CD4-positive, alpha-beta memory T cell (primary cell): ENCODE results near the gene CAPN14. TPM values are rescaled to one million over a fixed set of nuclear protein-coding genes. Genes with fewer than 3 reads are reported as not detected.

Experiments
- CTCF ChIA-PET: fragments of 350-600 bp; sonication (Branson Sonifier 250); formaldehyde crosslinking; loops from one replicate; lab custom pipeline; 2021; ENCODE audit warnings: inconsistent platforms; ENCODE audit not compliant: partially characterized antibody; lab: Charles Lee
- POLR2A ChIA-PET: fragments of 350-600 bp; sonication (Branson Sonifier 250); formaldehyde crosslinking; loops from one replicate; lab custom pipeline; 2021; ENCODE audit not compliant: partially characterized antibody; lab: Charles Lee
- DNase-seq, 5 donors: peaks; one replicate each; pipeline versions ENCODE4 v3.0.0 to v3.0.0-alpha.2; 2020 to 2022; ENCODE audit warnings: mixed read lengths in 1 of 5
- H3K27ac ChIP-seq: one replicate; pipeline ENCODE4 v1.7.0; 2013; ENCODE audit warnings: low read depth, low read length
- H3K27me3 ChIP-seq: 2 replicates; pipeline ENCODE4 v1.7.0; 2013; ENCODE audit warnings: mild to moderate bottlenecking, low read length, moderate library complexity; ENCODE audit not compliant: insufficient read depth
- H3K36me3 ChIP-seq: 2 replicates; pipeline ENCODE4 v1.7.0; 2013; ENCODE audit warnings: mild to moderate bottlenecking, low read length, moderate library complexity; ENCODE audit not compliant: insufficient read depth
- H3K4me1 ChIP-seq: 2 replicates; pipeline ENCODE4 v1.7.0; 2013; ENCODE audit warnings: mild to moderate bottlenecking, low read length, moderate library complexity; ENCODE audit not compliant: insufficient read depth
- H3K4me3 ChIP-seq, 2 donors: one replicate each; pipeline ENCODE4 v1.7.0; 2013; ENCODE audit warnings: low read length in 2 of 2, mild to moderate bottlenecking in 1 of 2
- H3K9me3 ChIP-seq, 2 donors: one replicate each; pipeline ENCODE4 v1.7.0; 2013; ENCODE audit warnings: low read length in 2 of 2, control low read depth in 1 of 2; ENCODE audit not compliant: control insufficient read depth in 1 of 2
- H3K27ac Mint-ChIP-seq, 7 donors: one replicate each; pipeline ENCODE4 v1.8.0; 2020 to 2021; ENCODE audit warnings: mixed read lengths in 7 of 7, mild to moderate bottlenecking in 6 of 7, inconsistent platforms in 3 of 7, moderate library complexity in 3 of 7
- H3K27me3 Mint-ChIP-seq, 2 donors: one replicate each; pipeline ENCODE4 v1.8.0; 2020 to 2021; ENCODE audit warnings: mixed read lengths in 2 of 2
- H3K36me3 Mint-ChIP-seq, 2 donors: one replicate each; pipeline ENCODE4 v1.8.0; 2020 to 2021; ENCODE audit warnings: mixed read lengths in 2 of 2, inconsistent platforms in 1 of 2, mild to moderate bottlenecking in 1 of 2
- H3K4me1 Mint-ChIP-seq, 4 donors: one replicate each; pipeline ENCODE4 v1.8.0; 2020 to 2021; ENCODE audit warnings: mixed read lengths in 4 of 4, mild to moderate bottlenecking in 1 of 4
- H3K4me3 Mint-ChIP-seq, 8 donors: one replicate each; pipeline ENCODE4 v1.8.0; 2020 to 2021; ENCODE audit warnings: mixed read lengths in 8 of 8, mild to moderate bottlenecking in 7 of 8, moderate library complexity in 6 of 8, inconsistent platforms in 3 of 8
- H3K9me3 Mint-ChIP-seq, 8 donors: one replicate each; pipeline ENCODE4 v1.8.0; 2020 to 2021; ENCODE audit warnings: mixed read lengths in 8 of 8, mild to moderate bottlenecking in 5 of 8, inconsistent platforms in 3 of 8, moderate library complexity in 1 of 8
- intact Hi-C: fragments of 100-400 bp; cut with micrococcal nuclease; formaldehyde crosslinking; loops from one replicate; pipeline ENCODE4 v1.15.1; 2023
- polyA plus RNA-seq, 2 donors: library from polyadenylated mRNA; unstranded; fragments of 300-500 nt; fragmentation: Illumina TruSeq; gene quantifications; one replicate each; pipeline ENCODE4 v1.2.3, GENCODE V29; 2021
- total RNA-seq, 2 experiments: library from RNA; stranded (reverse); gene quantifications; one replicate each; pipeline ENCODE4 v1.2.3, GENCODE V29; 2021

Gene CAPN14
- total and polyA plus RNA-seq, 4 experiments from 2014 or later, result 0.16 to 0.61 (median 0.44) TPM

- peaks cover 4% of the 10 kb centered on the region for H3K27me3 ChIP-seq
- Mint-ChIP-seq H3K27me3 (peaks cover 12 to 27% of the 10 kb centered on the region in 2 donors), H3K27ac (no peak overlapping the region), H3K4me1 (peaks cover 6 to 7% (median 6%) of the 10 kb centered on the region in 4 donors), H3K9me3 (peaks cover 0 to 3% (median 0%) of the 10 kb centered on the region in 8 donors), H3K36me3 (no peaks in the 10 kb centered on the region), H3K4me3 (no peak overlapping the region)
- no peaks in the 10 kb centered on the region for H3K36me3 ChIP-seq
- POLR2A ChIA-PET, result no interaction called here
- H3K9me3 ChIP-seq, result no peaks in the 10 kb centered on the region
- no peak overlapping the region for H3K4me3 ChIP-seq
- CTCF ChIA-PET, result interaction anchor here (2.9 kb wide), 1 partner anchor 10 kb away, joined by 8 read pairs; no protein-coding TSS in a partner anchor
- H3K27ac ChIP-seq, result no peak overlapping the region
- intact Hi-C loops, result no loop called here
- no peak for DNase-seq
- H3K4me1 ChIP-seq, result peaks cover 13% of the 10 kb centered on the region
These were observed 75.8 kb downstream of the CAPN14 start for GRCh38 chr2:31141443-31142085.

- H3K27me3 Mint-ChIP-seq, result peaks cover 25 to 39% of the 10 kb centered on the region in 2 donors
- peaks cover 15% of the 10 kb centered on the region for H3K4me1 ChIP-seq
- DNase-seq, result no peak
- peak overlapping the region in 1 of 8 donors; percentile 39 for H3K4me3 Mint-ChIP-seq
- CTCF ChIA-PET, result no interaction called here
- peaks cover 6 to 11% (median 8%) of the 10 kb centered on the region in 4 donors for H3K4me1 Mint-ChIP-seq
- no peaks in the 10 kb centered on the region for H3K36me3 Mint-ChIP-seq
- no peaks in the 10 kb centered on the region for H3K9me3 ChIP-seq
- POLR2A ChIA-PET, result no interaction called here
- peaks cover 13% of the 10 kb centered on the region for H3K27me3 ChIP-seq
- no peaks in the 10 kb centered on the region for H3K36me3 ChIP-seq
- peaks cover 0 to 3% (median 0%) of the 10 kb centered on the region in 8 donors for H3K9me3 Mint-ChIP-seq
- H3K4me3 ChIP-seq, result no peak overlapping the region
- no peak overlapping the region for H3K27ac ChIP-seq
- intact Hi-C loops, result no loop called here
- H3K27ac Mint-ChIP-seq, result no peak overlapping the region
These were observed 77.2 kb downstream of the CAPN14 start for GRCh38 chr2:31140151-31140550.

- Mint-ChIP-seq H3K36me3 (no peaks in the 10 kb centered on the region), H3K27me3 (peaks cover 30 to 44% of the 10 kb centered on the region in 2 donors), H3K4me1 (peaks cover 6 to 11% (median 8%) of the 10 kb centered on the region in 4 donors), H3K27ac (no peak overlapping the region), H3K9me3 (peaks cover 0 to 3% (median 0%) of the 10 kb centered on the region in 8 donors), H3K4me3 (peak overlapping the region in 2 of 8 donors; percentile 0 to 39)
- no peaks in the 10 kb centered on the region for H3K36me3 ChIP-seq
- peaks cover 15% of the 10 kb centered on the region for H3K4me1 ChIP-seq
- intact Hi-C loops, result no loop called here
- no peak overlapping the region for H3K4me3 ChIP-seq
- H3K27ac ChIP-seq, result no peak overlapping the region
- ChIA-PET CTCF (no interaction called here), POLR2A (no interaction called here)
- H3K9me3 ChIP-seq, result no peaks in the 10 kb centered on the region
- peaks cover 18% of the 10 kb centered on the region for H3K27me3 ChIP-seq
- DNase-seq, result no peak
These were observed 77.6 kb downstream of the CAPN14 start for GRCh38 chr2:31139671-31140070.

- Histone ChIP-seq H3K27me3 (peaks cover 22% of the 10 kb centered on the region), H3K27ac (no peak within 1 kb of the TSS), H3K4me1 (peaks cover 15% of the 10 kb centered on the region), H3K9me3 (no peaks in the 10 kb centered on the region), H3K36me3 (no peaks in the 10 kb centered on the region), H3K4me3 (peak within 1 kb of the TSS in 1 of 2 donors; percentile 28)
- POLR2A ChIA-PET, result interaction anchor here (1.3 kb wide), 1 partner anchor 12 kb away, joined by 3 read pairs; no protein-coding TSS in a partner anchor
- intact Hi-C loops, result no loop called here
- H3K4me1 Mint-ChIP-seq, result peaks cover 6 to 11% (median 8%) of the 10 kb centered on the region in 4 donors
- CTCF ChIA-PET, result interaction anchor here (0.7 kb wide), 1 partner anchor 30 kb away, joined by 3 read pairs; no protein-coding TSS in a partner anchor
- H3K4me3 Mint-ChIP-seq, result peak within 1 kb of the TSS in 7 of 8 donors; percentile 12 to 76 (median 57)
- H3K27me3 Mint-ChIP-seq, result peaks cover 31 to 50% of the 10 kb centered on the region in 2 donors
- H3K36me3 Mint-ChIP-seq, result no peaks in the 10 kb centered on the region
- H3K9me3 Mint-ChIP-seq, result peaks cover 0 to 3% (median 0%) of the 10 kb centered on the region in 8 donors
- H3K27ac Mint-ChIP-seq, result no peak within 1 kb of the TSS
- DNase-seq, result peak in 2 of 5 donors; percentile 1 to 11
These were observed 79.0 kb downstream of the CAPN14 start, which contains the start of gene GALNT14 for GRCh38 chr2:31138037-31138962. Gene GALNT14, minus strand, starts transcription at chr2:31138440. Its CDS starts 354 bp downstream, at chr2:31138086.

- no peak overlapping the region for H3K27ac Mint-ChIP-seq
- H3K36me3 Mint-ChIP-seq, result no peaks in the 10 kb centered on the region
- Histone ChIP-seq H3K4me3 (peak overlapping the region in 1 of 2 donors; percentile 28), H3K4me1 (peaks cover 15% of the 10 kb centered on the region), H3K27ac (no peak overlapping the region), H3K9me3 (no peaks in the 10 kb centered on the region), H3K27me3 (peaks cover 22% of the 10 kb centered on the region), H3K36me3 (no peaks in the 10 kb centered on the region)
- H3K9me3 Mint-ChIP-seq, result peaks cover 0 to 3% (median 0%) of the 10 kb centered on the region in 8 donors
- ChIA-PET POLR2A (interaction anchor here (1.3 kb wide), 1 partner anchor 13 kb away, joined by 3 read pairs; no protein-coding TSS in a partner anchor), CTCF (no interaction called here)
- peaks cover 35 to 52% of the 10 kb centered on the region in 2 donors for H3K27me3 Mint-ChIP-seq
- peak overlapping the region in 7 of 8 donors; percentile 52 to 76 (median 61) for H3K4me3 Mint-ChIP-seq
- no peak for DNase-seq
- intact Hi-C loops, result no loop called here
- peaks cover 6 to 11% (median 8%) of the 10 kb centered on the region in 4 donors for H3K4me1 Mint-ChIP-seq
These were observed 79.9 kb downstream of the CAPN14 start for GRCh38 chr2:31137211-31138036.

GRCh38 chr2:31136732-31137131 is 80.6 kb downstream of the CAPN14 start:
- Mint-ChIP-seq H3K9me3 (peaks cover 0 to 3% (median 0%) of the 10 kb centered on the region in 8 donors), H3K4me3 (peak overlapping the region in 7 of 8 donors; percentile 52 to 76 (median 61)), H3K4me1 (peaks cover 6 to 11% (median 8%) of the 10 kb centered on the region in 4 donors), H3K27me3 (peaks cover 38 to 47% of the 10 kb centered on the region in 2 donors), H3K36me3 (no peaks in the 10 kb centered on the region), H3K27ac (no peak overlapping the region)
- DNase-seq, result no peak
- no peak overlapping the region for H3K27ac ChIP-seq
- H3K4me3 ChIP-seq, result no peak overlapping the region
- H3K4me1 ChIP-seq, result peaks cover 15% of the 10 kb centered on the region
- H3K36me3 ChIP-seq, result no peaks in the 10 kb centered on the region
- intact Hi-C loops, result no loop called here
- H3K9me3 ChIP-seq, result no peaks in the 10 kb centered on the region
- H3K27me3 ChIP-seq, result peaks cover 22% of the 10 kb centered on the region
- ChIA-PET POLR2A (no interaction called here), CTCF (no interaction called here)
